Osteoblast (primary cell): ENCODE measurements around the gene TMIE. TPM values are rescaled to one million over a fixed set of nuclear protein-coding genes. Genes with fewer than 3 reads are reported as not detected.

Experiments
- DNase-seq: peaks from one replicate; pipeline ENCODE4 v3.0.0; 2011; ENCODE audit warnings: low spot score, mixed read lengths; ENCODE audit not compliant: insufficient read length; ENCODE audit errors: missing footprints
- H2AFZ ChIP-seq: 2 replicates; pipeline ENCODE4 v1.6.0; 2011; ENCODE audit warnings: mild to moderate bottlenecking, low read length
- H3K27ac ChIP-seq: 2 replicates; pipeline ENCODE4 v1.5.1; 2011; ENCODE audit warnings: mild to moderate bottlenecking, low read depth, low read length, moderate library complexity
- H3K27me3 ChIP-seq: 2 replicates; pipeline ENCODE4 v1.6.0; 2012; ENCODE audit warnings: mild to moderate bottlenecking, control low read depth, inconsistent platforms, low read length, moderate library complexity; ENCODE audit not compliant: insufficient read depth
- H3K36me3 ChIP-seq: 2 replicates; pipeline ENCODE4 v1.5.1; 2011; ENCODE audit warnings: mild to moderate bottlenecking, low read length, control low read depth, moderate library complexity; ENCODE audit not compliant: insufficient read depth
- H3K4me1 ChIP-seq: 2 replicates; pipeline ENCODE4 v1.5.1; 2011; ENCODE audit warnings: mild to moderate bottlenecking, low read length, control low read depth, moderate library complexity; ENCODE audit not compliant: insufficient read depth
- H3K4me2 ChIP-seq: 2 replicates; pipeline ENCODE4 v1.6.0; 2011; ENCODE audit warnings: mild to moderate bottlenecking, low read length; ENCODE audit not compliant: insufficient read depth
- H3K4me3 ChIP-seq: fragments of 200-600 bp; sonication (generic); 3 replicates; pipeline ENCODE4 v1.5.1; 2012; ENCODE audit warnings: mild to moderate bottlenecking, low read length, inconsistent platforms; ENCODE audit not compliant: insufficient read depth
- H3K79me2 ChIP-seq: 2 replicates; pipeline ENCODE4 v1.6.0; 2012; ENCODE audit warnings: mild to moderate bottlenecking, low read length, control low read depth, inconsistent platforms; ENCODE audit not compliant: insufficient read depth
- H3K9me3 ChIP-seq: 2 replicates; pipeline ENCODE4 v1.5.1; 2011; ENCODE audit warnings: low read depth, low read length, control low read depth
- H4K20me1 ChIP-seq: 2 replicates; pipeline ENCODE4 v1.6.0; 2012; ENCODE audit warnings: mild to moderate bottlenecking, low read length, control low read depth; ENCODE audit not compliant: insufficient read depth
- CTCF ChIP-seq: IDR thresholded peaks from 2 replicates; pipeline ENCODE4 v1.5.1; 2011; ENCODE audit warnings: mild to moderate bottlenecking, low read depth, low read length, moderate library complexity; ENCODE audit errors: extremely low read depth
- total RNA-seq: library from RNA; depleted of rRNA; stranded (reverse); fragments of >200 nt; gene quantifications from 2 replicates; pipeline ENCODE4 v1.2.3, GENCODE V29; 2012

TMIE gene
- total RNA-seq, 1 donor, result under 0.01 TPM

- Histone ChIP-seq H3K4me3 (no peak overlapping the region), H3K27me3 (peaks cover 11% of the 10 kb centered on the region), H3K36me3 (no peaks in the 10 kb centered on the region), H3K9me3 (no peaks in the 10 kb centered on the region), H3K27ac (no peak overlapping the region), H4K20me1 (no peaks in the 10 kb centered on the region), H3K79me2 (no peaks in the 10 kb centered on the region), H3K4me1 (peaks cover 7% of the 10 kb centered on the region), H2AFZ (no peak overlapping the region), H3K4me2 (no peak overlapping the region)
- DNase-seq, result no peak
- TF ChIP-seq CTCF, result no peak
Observed at GRCh38 chr3:46660003-46660402, 41.2 kb upstream of the TMIE start.

- peak; percentile 37 for DNase-seq
- H3K9me3 ChIP-seq, result no peaks in the 10 kb centered on the region
- no peaks in the 10 kb centered on the region for H3K79me2 ChIP-seq
- no peaks in the 10 kb centered on the region for H4K20me1 ChIP-seq
- peaks cover 7% of the 10 kb centered on the region for H3K4me1 ChIP-seq
- H3K4me3 ChIP-seq, result no peak overlapping the region
- peaks cover 11% of the 10 kb centered on the region for H3K27me3 ChIP-seq
- no peak overlapping the region for H2AFZ ChIP-seq
- H3K4me2 ChIP-seq, result no peak overlapping the region
- no peaks in the 10 kb centered on the region for H3K36me3 ChIP-seq
- no peak overlapping the region for H3K27ac ChIP-seq
- TF ChIP-seq CTCF, result no peak
Observed at GRCh38 chr3:46660543-46661523, 40.4 kb upstream of the TMIE start.

GRCh38 chr3:46661776-46662766, 39.1 kb upstream of the TMIE start:
- H3K36me3 ChIP-seq, result no peaks in the 10 kb centered on the region
- no peak for TF ChIP-seq CTCF
- H3K27ac ChIP-seq, result no peak overlapping the region
- peaks cover 7% of the 10 kb centered on the region for H3K4me1 ChIP-seq
- H3K79me2 ChIP-seq, result no peaks in the 10 kb centered on the region
- no peak overlapping the region for H2AFZ ChIP-seq
- H3K4me2 ChIP-seq, result no peak overlapping the region
- no peaks in the 10 kb centered on the region for H4K20me1 ChIP-seq
- peaks cover 6% of the 10 kb centered on the region for H3K27me3 ChIP-seq
- peak; percentile 62 for DNase-seq
- no peaks in the 10 kb centered on the region for H3K9me3 ChIP-seq
- H3K4me3 ChIP-seq, result no peak overlapping the region
